Stimulated activated CD8-positive, alpha-beta memory T cell treated with anti-CD3 and anti-CD28 coated beads, Interleukin-7, amount 100 ng/mL, for 48 hours (primary cell): ENCODE results near the gene EEF1A2.

Experiments
- DNase-seq, 2 donors: peaks; one replicate each; pipeline ENCODE4 v3.0.0-alpha.2; 2020; ENCODE audit warnings: low read depth in 1 of 2; ENCODE audit errors: extremely low read depth in 1 of 2

EEF1A2 gene

GRCh38 chr20:63456429-63457284 lies 42.2 kb downstream of the EEF1A2 start:
- DNase-seq, result no peak

- no peak for DNase-seq
These were observed 43.4 kb downstream of the EEF1A2 start for GRCh38 chr20:63455568-63455859.

- no peak for DNase-seq
These were observed 43.9 kb downstream of the EEF1A2 start for GRCh38 chr20:63454731-63455567.

- DNase-seq, result no peak
These were observed 45.9 kb downstream of the EEF1A2 start for GRCh38 chr20:63452821-63453523.

GRCh38 chr20:63452341-63452740 lies 46.5 kb downstream of the EEF1A2 start:
- DNase-seq, result no peak

GRCh38 chr20:63451821-63452220 lies 47.1 kb downstream of the EEF1A2 start:
- DNase-seq, result no peak

GRCh38 chr20:63449796-63450730 lies 48.8 kb downstream of the EEF1A2 start:
- no peak for DNase-seq

GRCh38 chr20:63449025-63449424 lies 49.9 kb downstream of the EEF1A2 start:
- DNase-seq, result no peak

GRCh38 chr20:63448031-63448430 lies 50.9 kb downstream of the EEF1A2 start:
- DNase-seq, result no peak

GRCh38 chr20:63447320-63447719 lies 51.6 kb downstream of the EEF1A2 start:
- DNase-seq, result no peak

GRCh38 chr20:63446216-63447024 lies 52.5 kb downstream of the EEF1A2 start:
- DNase-seq, result no peak

- no peak for DNase-seq
These were observed 53.7 kb downstream of the EEF1A2 start for GRCh38 chr20:63445075-63445734.

- DNase-seq, result no peak
These were observed 54.3 kb downstream of the EEF1A2 start for GRCh38 chr20:63444548-63444947.

- no peak for DNase-seq
These were observed 55.1 kb downstream of the EEF1A2 start for GRCh38 chr20:63443606-63444395.

- peak; percentile 30 to 51 for DNase-seq
These were observed 56.8 kb downstream of the EEF1A2 start for GRCh38 chr20:63442100-63442493.

- DNase-seq, result peak; percentile 8 to 25
These were observed 57.5 kb downstream of the EEF1A2 start for GRCh38 chr20:63441136-63442099.

GRCh38 chr20:63440366-63440955 lies 58.4 kb downstream of the EEF1A2 start:
- DNase-seq, result no peak
